Measurements from ENCODE around the gene RBM15B.

DNA sequence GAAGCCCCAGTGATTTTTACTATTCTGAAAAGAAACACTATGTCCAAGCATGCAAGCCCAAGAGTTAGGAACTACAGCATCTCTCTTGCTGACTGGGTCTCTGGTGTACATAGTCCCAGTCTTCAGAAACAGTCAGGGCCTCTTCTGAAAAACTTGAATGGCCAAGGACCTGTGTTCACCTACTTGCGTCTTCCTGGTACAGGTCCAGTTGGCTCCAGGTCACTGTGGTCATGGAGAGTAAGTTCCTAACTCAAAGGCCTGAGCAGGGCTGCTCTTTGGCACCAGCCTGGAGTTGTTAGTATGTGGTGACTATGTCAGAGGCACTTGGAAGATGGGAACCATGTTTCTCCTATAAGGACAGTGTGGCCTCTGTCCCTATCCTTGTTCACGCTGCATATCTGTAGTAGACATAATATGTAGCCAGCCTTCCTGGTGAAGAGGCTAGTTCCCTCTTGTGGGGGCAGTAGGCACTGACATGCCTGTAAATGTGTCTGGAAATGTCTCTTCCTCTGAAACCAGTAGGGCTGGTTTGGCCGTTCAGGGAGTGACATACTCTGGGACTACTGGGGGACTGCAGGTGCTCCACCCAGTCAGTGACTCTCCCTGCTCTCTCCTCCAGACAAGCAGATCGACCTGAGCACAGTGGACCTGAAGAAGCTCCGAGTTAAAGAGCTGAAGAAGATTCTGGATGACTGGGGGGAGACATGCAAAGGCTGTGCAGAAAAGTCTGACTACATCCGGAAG is 2.6 kb upstream of the RBM15B start:
- TF ChIP-seq, protein P1, sequence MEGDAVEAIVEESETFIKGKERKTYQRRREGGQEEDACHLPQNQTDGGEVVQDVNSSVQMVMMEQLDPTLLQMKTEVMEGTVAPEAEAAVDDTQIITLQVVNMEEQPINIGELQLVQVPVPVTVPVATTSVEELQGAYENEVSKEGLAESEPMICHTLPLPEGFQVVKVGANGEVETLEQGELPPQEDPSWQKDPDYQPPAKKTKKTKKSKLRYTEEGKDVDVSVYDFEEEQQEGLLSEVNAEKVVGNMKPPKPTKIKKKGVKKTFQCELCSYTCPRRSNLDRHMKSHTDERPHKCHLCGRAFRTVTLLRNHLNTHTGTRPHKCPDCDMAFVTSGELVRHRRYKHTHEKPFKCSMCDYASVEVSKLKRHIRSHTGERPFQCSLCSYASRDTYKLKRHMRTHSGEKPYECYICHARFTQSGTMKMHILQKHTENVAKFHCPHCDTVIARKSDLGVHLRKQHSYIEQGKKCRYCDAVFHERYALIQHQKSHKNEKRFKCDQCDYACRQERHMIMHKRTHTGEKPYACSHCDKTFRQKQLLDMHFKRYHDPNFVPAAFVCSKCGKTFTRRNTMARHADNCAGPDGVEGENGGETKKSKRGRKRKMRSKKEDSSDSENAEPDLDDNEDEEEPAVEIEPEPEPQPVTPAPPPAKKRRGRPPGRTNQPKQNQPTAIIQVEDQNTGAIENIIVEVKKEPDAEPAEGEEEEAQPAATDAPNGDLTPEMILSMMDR (IDR thresholded peaks at IDR 0.05): peak in 2 of 7 experiments; percentile 15 to 26
- no peak for TF ChIP-seq POLR2A (IDR thresholded peaks at IDR 0.05)

Data from body of pancreas (tissue), 4 donors.